ENCODE data around the gene RAC3. TPM values are rescaled to one million over a fixed set of nuclear protein-coding genes. Genes with fewer than 3 reads are reported as not detected.
"Not testable (repeated sequence)": the region's sequence is repeated elsewhere in the genome, so short reads cannot be mapped to it uniquely, and the experiment has no call there.

The RAC3 gene
- total RNA-seq, 2 experiments from 2014 or later = 6.7 to 7.6 TPM

- H3K9me3 Mint-ChIP-seq; DNase-seq; H3K27ac Mint-ChIP-seq; ATAC-seq (ENCODE audit: low read depth); H3K36me3 Mint-ChIP-seq; H3K27me3 Mint-ChIP-seq: not testable (repeated sequence)
- POLR2A ChIA-PET = interaction anchor here (2.1 kb wide), 1 partner anchor 112 kb away, joined by 5 read pairs; no protein-coding TSS in a partner anchor
- Mint-ChIP-seq H3K4me1 (peaks cover 20% of the 10 kb centered on the region), H3K4me3 (peak overlapping the region; percentile 12)
Measured at GRCh38 chr17:82038796-82039409, 7.4 kb downstream of the RAC3 start.

- Mint-ChIP-seq H3K9me3 (no peaks in the 10 kb centered on the region), H3K36me3 (peaks cover 7% of the 10 kb centered on the region), H3K27ac (no peak overlapping the region), H3K4me1 (peaks cover 20% of the 10 kb centered on the region), H3K4me3 (no peak overlapping the region), H3K27me3 (no peaks in the 10 kb centered on the region)
- ATAC-seq (ENCODE audit: low read depth) = no peak
- DNase-seq = no peak
- POLR2A ChIA-PET = no interaction called here
Measured at GRCh38 chr17:82039695-82040299, 8.3 kb downstream of the RAC3 start.

GRCh38 chr17:82041144-82041814, 9.8 kb downstream of the RAC3 start:
- no peak overlapping the region for H3K27ac Mint-ChIP-seq
- no peaks in the 10 kb centered on the region for H3K27me3 Mint-ChIP-seq
- H3K9me3 Mint-ChIP-seq = no peaks in the 10 kb centered on the region
- peaks cover 12% of the 10 kb centered on the region for H3K4me1 Mint-ChIP-seq
- no peak overlapping the region for H3K4me3 Mint-ChIP-seq
- DNase-seq (no peak), ATAC-seq (ENCODE audit: low read depth) (no peak)
- H3K36me3 Mint-ChIP-seq = no peaks in the 10 kb centered on the region
- POLR2A ChIA-PET = interaction anchor here (0.8 to 1.7 kb wide), 2 partner anchors 18 to 188 kb away, joined by 4 read pairs; partner anchors contain the start of genes LRRC45 and SLC16A3

GRCh38 chr17:82042649-82043048, 11.2 kb downstream of the RAC3 start:
- H3K27ac Mint-ChIP-seq = no peak overlapping the region
- no peaks in the 10 kb centered on the region for H3K9me3 Mint-ChIP-seq
- ATAC-seq (ENCODE audit: low read depth) (no peak), DNase-seq (no peak)
- H3K4me1 Mint-ChIP-seq = peaks cover 13% of the 10 kb centered on the region
- no peaks in the 10 kb centered on the region for H3K27me3 Mint-ChIP-seq
- H3K4me3 Mint-ChIP-seq = no peak overlapping the region
- POLR2A ChIA-PET = interaction anchor here (1.0 kb wide), 1 partner anchor 54 kb away, joined by 3 read pairs; no protein-coding TSS in a partner anchor
- H3K36me3 Mint-ChIP-seq = peaks cover under 1% of the 10 kb centered on the region

- H3K27me3 Mint-ChIP-seq = no peaks in the 10 kb centered on the region
- no peak for ATAC-seq (ENCODE audit: low read depth)
Measured at GRCh38 chr17:82043507-82043906, 12.0 kb downstream of the RAC3 start.

GRCh38 chr17:82045936-82046484, 14.5 kb downstream of the RAC3 start:
- POLR2A ChIA-PET = no interaction called here
- DNase-seq = no peak
- H3K4me3 Mint-ChIP-seq = no peak overlapping the region
- H3K27me3 Mint-ChIP-seq = no peaks in the 10 kb centered on the region
- H3K27ac Mint-ChIP-seq = no peak overlapping the region
- ATAC-seq (ENCODE audit: low read depth) = no peak
- no peaks in the 10 kb centered on the region for H3K9me3 Mint-ChIP-seq
- H3K4me1 Mint-ChIP-seq = peaks cover 5% of the 10 kb centered on the region
- peaks cover 2% of the 10 kb centered on the region for H3K36me3 Mint-ChIP-seq

More at GRCh38 chr17:82043507-82043906, 12.0 kb downstream of the RAC3 start:
- no peak for DNase-seq
- Mint-ChIP-seq H3K27ac (no peak overlapping the region), H3K4me3 (no peak overlapping the region), H3K4me1 (peaks cover 9% of the 10 kb centered on the region), H3K36me3 (peaks cover 2% of the 10 kb centered on the region), H3K9me3 (no peaks in the 10 kb centered on the region)
- POLR2A ChIA-PET = interaction anchor here (0.7 to 1.0 kb wide), 2 partner anchors 53 to 78 kb away, joined by 3 to 5 read pairs; no protein-coding TSS in a partner anchor

- DNase-seq (no peak), ATAC-seq (ENCODE audit: low read depth) (no peak)
- Mint-ChIP-seq H3K27ac (no peak overlapping the region), H3K27me3 (no peaks in the 10 kb centered on the region), H3K36me3 (peaks cover 2% of the 10 kb centered on the region), H3K4me1 (peaks cover 5% of the 10 kb centered on the region), H3K4me3 (no peak overlapping the region), H3K9me3 (no peaks in the 10 kb centered on the region)
- POLR2A ChIA-PET = no interaction called here
Measured at GRCh38 chr17:82046903-82047302, 15.4 kb downstream of the RAC3 start.

- POLR2A ChIA-PET = interaction anchor here (1.0 kb wide), 1 partner anchor 10 kb away, joined by 4 read pairs; the partner anchor contains the start of gene DCXR
Measured at GRCh38 chr17:82047379-82047778, 15.9 kb downstream of the RAC3 start.

GRCh38 chr17:82047914-82048570, 16.6 kb downstream of the RAC3 start:
- Mint-ChIP-seq H3K9me3 (no peaks in the 10 kb centered on the region), H3K27ac (no peak overlapping the region), H3K4me1 (peaks cover 8% of the 10 kb centered on the region), H3K36me3 (peaks cover 2% of the 10 kb centered on the region), H3K27me3 (no peaks in the 10 kb centered on the region), H3K4me3 (no peak overlapping the region)
- no peak for DNase-seq
- no peak for ATAC-seq (ENCODE audit: low read depth)
- POLR2A ChIA-PET = interaction anchor here (1.0 kb wide), 1 partner anchor 10 kb away, joined by 4 read pairs; the partner anchor contains the start of gene DCXR

More at GRCh38 chr17:82047379-82047778, 15.9 kb downstream of the RAC3 start:
- Mint-ChIP-seq H3K27ac (no peak overlapping the region), H3K9me3 (no peaks in the 10 kb centered on the region), H3K4me3 (no peak overlapping the region), H3K36me3 (peaks cover 2% of the 10 kb centered on the region), H3K4me1 (peaks cover 5% of the 10 kb centered on the region), H3K27me3 (no peaks in the 10 kb centered on the region)
- DNase-seq (no peak), ATAC-seq (ENCODE audit: low read depth) (no peak)

GRCh38 chr17:82048571-82048971, 17.1 kb downstream of the RAC3 start:
- no peak overlapping the region for H3K4me3 Mint-ChIP-seq
- H3K27me3 Mint-ChIP-seq = no peaks in the 10 kb centered on the region
- H3K9me3 Mint-ChIP-seq = no peaks in the 10 kb centered on the region
- POLR2A ChIA-PET = interaction anchor here (1.0 kb wide), 1 partner anchor 11 kb away, joined by 4 read pairs; the partner anchor contains the start of gene DCXR
- no peak for ATAC-seq (ENCODE audit: low read depth)
- H3K4me1 Mint-ChIP-seq = peaks cover 8% of the 10 kb centered on the region
- no peak for DNase-seq
- H3K27ac Mint-ChIP-seq = no peak overlapping the region
- peaks cover 2% of the 10 kb centered on the region for H3K36me3 Mint-ChIP-seq

GRCh38 chr17:82049106-82049505, 17.6 kb downstream of the RAC3 start:
- DNase-seq = no peak
- no peaks in the 10 kb centered on the region for H3K9me3 Mint-ChIP-seq
- H3K4me3 Mint-ChIP-seq = no peak overlapping the region
- peaks cover 2% of the 10 kb centered on the region for H3K36me3 Mint-ChIP-seq
- no peak for ATAC-seq (ENCODE audit: low read depth)
- no peak overlapping the region for H3K27ac Mint-ChIP-seq
- no peaks in the 10 kb centered on the region for H3K27me3 Mint-ChIP-seq
- POLR2A ChIA-PET = no interaction called here
- H3K4me1 Mint-ChIP-seq = peaks cover 8% of the 10 kb centered on the region

GRCh38 chr17:82049521-82049971, 18.1 kb downstream of the RAC3 start:
- no peak overlapping the region for H3K4me3 Mint-ChIP-seq
- DNase-seq (no peak), ATAC-seq (ENCODE audit: low read depth) (no peak)
- H3K9me3 Mint-ChIP-seq = no peaks in the 10 kb centered on the region
- peaks cover 2% of the 10 kb centered on the region for H3K36me3 Mint-ChIP-seq
- H3K27me3 Mint-ChIP-seq = no peaks in the 10 kb centered on the region
- peaks cover 8% of the 10 kb centered on the region for H3K4me1 Mint-ChIP-seq
- POLR2A ChIA-PET = no interaction called here
- no peak overlapping the region for H3K27ac Mint-ChIP-seq
